Prostate gland (tissue), 2 donors: Measurements from ENCODE around the gene ELOVL2. TPM values are rescaled to one million over a fixed set of nuclear protein-coding genes. Genes with fewer than 3 reads are reported as not detected.

Experiments
- DNase-seq: peaks from one replicate; pipeline ENCODE4 v3.0.0-alpha.2; 2019; ENCODE audit warnings: low spot score
- H3K27ac ChIP-seq, 2 donors: fragments of 200-600 bp; sonication (generic); 2 replicates each; pipeline ENCODE4 v1.5.1; 2017 to 2019
- H3K27me3 ChIP-seq: fragments of 200-600 bp; sonication (generic); replicated peaks from 2 replicates; pipeline ENCODE4 v1.5.1; 2019; ENCODE audit not compliant: insufficient read depth
- H3K36me3 ChIP-seq, 2 donors: fragments of 200-600 bp; sonication (generic); 1 replicate in 1 of 2; 2 replicates in 1 of 2; pipeline versions ENCODE4 v1.5.1 to v1.8.1; 2017 to 2019
- H3K4me1 ChIP-seq: fragments of 200-600 bp; sonication (generic); replicated peaks from 2 replicates; pipeline ENCODE4 v1.5.1; 2019
- H3K4me3 ChIP-seq, 2 donors: fragments of 200-600 bp; sonication (generic); 2 replicates each; pipeline ENCODE4 v1.5.1; 2017 to 2019
- H3K9me3 ChIP-seq: fragments of 200-600 bp; sonication (generic); 2 replicates; pipeline ENCODE4 v1.5.1; 2017
- CTCF ChIP-seq, 4 experiments: fragments of 200-600 bp in 2 of 4; fragments of 450-650 bp in 2 of 4; sonication (generic) in 2 of 4; IDR thresholded peaks; 1 replicate in 3 of 4; 2 replicates in 1 of 4; pipeline ENCODE4 v1.5.1; 2016 to 2019; ENCODE audit warnings: antibody characterized with exemption in 4 of 4, mild to moderate bottlenecking in 2 of 4, moderate library complexity in 2 of 4
- POLR2A ChIP-seq: fragments of 450-650 bp; IDR thresholded peaks from one replicate; pipeline ENCODE4 v1.6.1; 2016; ENCODE audit warnings: antibody characterized with exemption, mild to moderate bottlenecking
- POLR2AphosphoS5 ChIP-seq: sonication (generic); formaldehyde crosslinking; IDR thresholded peaks from one replicate; pipeline ENCODE4 v1.6.1; 2017; ENCODE audit warnings: antibody characterized with exemption
- WGBS: methylation state at CpG from one replicate; pipeline ENCODE4 v1.1.5; 2018; 5-methylcytosine and 5-hydroxymethylcytosine counted together
- intact Hi-C: fragments of 100-400 bp; cut with DNase I; formaldehyde crosslinking; loops from one replicate; pipeline ENCODE4 v1.14.2; 2022
- total RNA-seq, 2 donors: library from RNA; depleted of rRNA; stranded (reverse); fragments of >200 nt; gene quantifications; one replicate each; pipeline ENCODE4 v1.1.0, GENCODE V29; 2016

The ELOVL2 gene
- total RNA-seq, 2 donors from 2014 or later = 15.5 to 17.9 TPM

DNA sequence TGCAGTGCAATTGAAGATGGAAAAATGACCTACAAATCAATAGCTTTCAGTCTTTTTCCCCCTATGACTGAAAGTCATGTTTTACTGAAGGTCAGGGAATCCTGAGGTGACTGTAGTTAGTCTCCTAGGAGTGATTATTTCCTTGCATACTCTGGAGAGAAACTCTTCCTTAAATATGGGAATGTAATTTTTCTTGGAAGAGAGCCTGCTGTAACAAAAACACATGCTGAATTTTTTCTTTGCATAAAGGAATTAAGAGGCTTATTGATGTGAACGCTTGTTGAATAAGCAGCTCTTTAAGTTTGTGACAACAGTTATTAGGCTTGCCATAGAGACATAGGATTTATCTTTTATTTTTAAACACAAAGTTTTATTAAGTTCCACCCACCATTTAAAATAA lies 64.5 kb downstream of the ELOVL2 start:
- 36% methylated on average over 1 of the region's 1 CpG for whole genome bisulfite sequencing

DNA sequence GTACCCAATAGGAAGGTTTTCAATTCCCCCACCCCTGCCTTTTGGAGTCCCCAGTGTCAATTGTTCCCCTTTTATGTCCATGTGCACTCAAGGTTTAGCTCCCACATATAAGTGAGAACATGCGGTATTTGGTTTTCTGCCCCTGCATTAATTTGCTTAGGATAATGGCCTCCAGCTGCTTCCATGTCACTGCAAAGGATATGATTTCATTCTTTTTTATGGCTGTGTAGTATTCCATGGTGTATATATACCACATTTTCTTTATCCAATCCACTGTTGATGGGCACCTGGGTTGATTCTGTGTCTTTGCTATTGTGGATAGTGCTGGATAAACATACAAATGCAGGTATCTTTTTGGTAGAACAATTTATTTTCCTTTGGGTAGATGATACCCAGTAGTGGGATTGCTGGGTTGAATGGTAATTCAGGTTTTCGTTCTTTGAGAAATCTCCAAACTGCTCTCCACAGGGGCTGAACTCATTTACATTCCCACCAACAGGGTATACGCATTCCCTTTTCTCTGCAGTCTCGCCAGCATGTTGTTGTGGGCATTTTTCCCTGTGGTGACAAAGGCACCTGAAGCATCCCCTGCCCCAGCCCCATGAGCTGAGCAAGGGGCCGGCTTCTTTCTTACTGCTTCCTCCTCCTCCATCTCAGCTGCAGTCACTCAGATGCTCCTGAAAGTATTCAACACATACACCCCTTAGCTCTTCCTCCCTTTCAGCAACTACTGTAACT lies 66.7 kb downstream of the ELOVL2 start:
- H3K27ac ChIP-seq = no peak overlapping the region
- WGBS = 90% methylated on average over 5 of the region's 5 CpGs
- no peak for TF ChIP-seq CTCF (IDR thresholded peaks at IDR 0.05)
- TF ChIP-seq POLR2A = no peak
- no peak for TF ChIP-seq POLR2AphosphoS5
- DNase-seq = no peak
- intact Hi-C loops = no loop called here
- no peaks in the 10 kb centered on the region for H3K9me3 ChIP-seq
- H3K4me1 ChIP-seq = no peaks in the 10 kb centered on the region
- H3K4me3 ChIP-seq = no peak overlapping the region
- no peaks in the 10 kb centered on the region for H3K27me3 ChIP-seq
- H3K36me3 ChIP-seq = no peaks in the 10 kb centered on the region

More for the DNA sequence above, 64.5 kb downstream of the ELOVL2 start:
- Histone ChIP-seq H3K27me3 (no peaks in the 10 kb centered on the region), H3K27ac (no peak overlapping the region), H3K36me3 (no peaks in the 10 kb centered on the region), H3K9me3 (no peaks in the 10 kb centered on the region), H3K4me1 (no peaks in the 10 kb centered on the region), H3K4me3 (no peak overlapping the region)
- no peak for DNase-seq
- TF ChIP-seq CTCF (IDR thresholded peaks at IDR 0.05) (no peak), POLR2AphosphoS5 (no peak), POLR2A (no peak)
- intact Hi-C loops = no loop called here

DNA sequence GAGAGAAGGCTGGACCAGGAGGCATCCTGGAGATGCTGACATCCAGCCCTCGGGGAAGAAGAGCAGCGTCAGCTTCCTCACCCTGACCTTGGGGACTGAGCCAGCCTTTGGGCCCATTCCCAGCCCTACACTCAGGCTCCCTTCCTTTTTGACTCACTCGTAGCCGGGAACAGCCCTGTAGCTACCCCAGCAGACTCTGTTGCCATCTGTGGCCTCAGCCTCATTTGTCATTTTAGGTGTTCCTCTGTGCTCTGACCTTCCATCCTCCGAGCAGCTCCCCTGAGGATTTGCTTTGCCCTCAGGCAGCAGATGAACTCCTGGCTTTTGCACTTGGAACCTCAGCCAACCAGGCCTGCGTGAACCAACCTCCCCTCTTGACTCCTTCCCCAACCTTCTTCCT lies 67.5 kb downstream of the ELOVL2 start:
- WGBS = 79% methylated on average over 6 of the region's 6 CpGs

GRCh38 chr6:10972196-10972595 lies 71.9 kb downstream of the ELOVL2 start:
- TF ChIP-seq POLR2AphosphoS5 (no peak), POLR2A (no peak), CTCF (IDR thresholded peaks at IDR 0.05) (no peak)
- Histone ChIP-seq H3K27me3 (no peaks in the 10 kb centered on the region), H3K4me3 (no peak overlapping the region), H3K4me1 (no peaks in the 10 kb centered on the region), H3K27ac (no peak overlapping the region), H3K36me3 (no peaks in the 10 kb centered on the region), H3K9me3 (no peaks in the 10 kb centered on the region)
- DNase-seq = no peak
- intact Hi-C loops = no loop called here
- 90% methylated on average over 3 of the region's 3 CpGs for WGBS

More for the DNA sequence above, 67.5 kb downstream of the ELOVL2 start:
- Histone ChIP-seq H3K27ac (no peak overlapping the region), H3K4me1 (no peaks in the 10 kb centered on the region), H3K27me3 (no peaks in the 10 kb centered on the region), H3K4me3 (no peak overlapping the region), H3K36me3 (no peaks in the 10 kb centered on the region), H3K9me3 (no peaks in the 10 kb centered on the region)
- no peak for DNase-seq
- intact Hi-C loops = no loop called here
- no peak for TF ChIP-seq CTCF (IDR thresholded peaks at IDR 0.05)
- TF ChIP-seq POLR2AphosphoS5 = no peak
- no peak for TF ChIP-seq POLR2A

GRCh38 chr6:10970731-10971130 lies 73.4 kb downstream of the ELOVL2 start:
- Histone ChIP-seq H3K4me1 (no peaks in the 10 kb centered on the region), H3K4me3 (no peak overlapping the region), H3K36me3 (no peaks in the 10 kb centered on the region), H3K27ac (no peak overlapping the region), H3K9me3 (no peaks in the 10 kb centered on the region), H3K27me3 (no peaks in the 10 kb centered on the region)
- no peak for DNase-seq
- TF ChIP-seq POLR2AphosphoS5 (no peak), CTCF (IDR thresholded peaks at IDR 0.05) (no peak), POLR2A (no peak)
- WGBS = 83% methylated on average over 3 of the region's 3 CpGs
- intact Hi-C loops = no loop called here
